LoVo (cell line): ENCODE data around the gene VMAC.

Experiments used
- DNase-seq: peaks from one replicate; pipeline ENCODE4 v3.0.0-alpha.2; 2016; ENCODE audit warnings: low spot score

The VMAC gene

GRCh38 chr19:5952193-5953029, 47.7 kb downstream of the VMAC start:
- no peak for DNase-seq

- DNase-seq: no peak
These were observed 48.4 kb downstream of the VMAC start for GRCh38 chr19:5953030-5953589.

GRCh38 chr19:5953680-5954213, 49.1 kb downstream of the VMAC start:
- DNase-seq: no peak

GRCh38 chr19:5954293-5954692, 49.6 kb downstream of the VMAC start:
- DNase-seq: no peak

GRCh38 chr19:5955636-5955935, 50.9 kb downstream of the VMAC start:
- DNase-seq: no peak

- no peak for DNase-seq
These were observed 51.7 kb downstream of the VMAC start for GRCh38 chr19:5956323-5956722.

GRCh38 chr19:5956728-5957127, 52.1 kb downstream of the VMAC start:
- no peak for DNase-seq

GRCh38 chr19:5957170-5957569, 52.5 kb downstream of the VMAC start:
- no peak for DNase-seq

GRCh38 chr19:5958074-5958850, 53.6 kb downstream of the VMAC start:
- no peak for DNase-seq

- DNase-seq: no peak
These were observed 54.1 kb downstream of the VMAC start for GRCh38 chr19:5958851-5959122.

GRCh38 chr19:5959260-5960004, 54.8 kb downstream of the VMAC start:
- no peak for DNase-seq
